Measurements from ENCODE around the gene ADARB1. TPM values are rescaled to one million over a fixed set of nuclear protein-coding genes. Genes with fewer than 3 reads are reported as not detected.

ADARB1 gene
- total and polyA plus RNA-seq, 2 of the 8 experiments (the other 6 are each of a cell fraction or from before 2014, with no cell fraction given), result 4.7 to 14.9 TPM

GRCh38 chr21:45048026-45048698 is 26.2 kb upstream of the ADARB1 start:
- H2BK15ac ChIP-seq (ENCODE audit: low read length), result no peak overlapping the region
- H4K8ac ChIP-seq (ENCODE audit: extremely low read depth, insufficient read depth, low read length), result no peak overlapping the region; the same call in 1 of the 2 replicates
- no peak overlapping the region for H3K27ac ChIP-seq (ENCODE audit: low read depth, low read length)
- 0 out of 7 replicates have a peak, but pooled peaks cover 0 to 1% (median 0%) of the 10 kb centered on the region in 4 experiments for H3K27me3 ChIP-seq (replicated peaks in 1 of 4; ENCODE audit: control insufficient read depth in 3 of 4, extremely low read depth in 1 of 4, insufficient read depth in 3 of 4, low read length in 3 of 4)
- no peaks in the 10 kb centered on the region for H4K20me1 ChIP-seq (replicated peaks in 1 of 2; ENCODE audit: control insufficient read depth in 1 of 2, insufficient read depth in 2 of 2, low read length in 2 of 2)
- H2BK20ac ChIP-seq (ENCODE audit: low read length), result no peak overlapping the region
- H3K79me2 ChIP-seq (ENCODE audit: control insufficient read depth in 1 of 2, insufficient read depth in 2 of 2, low read length in 2 of 2), result no peaks in the 10 kb centered on the region
- H3K4me2 ChIP-seq (ENCODE audit: insufficient read depth in 1 of 2, low read depth in 2 of 2, low read length in 2 of 2), result no peak overlapping the region
- H3K18ac ChIP-seq (ENCODE audit: extremely low read depth, low read length), result no peak overlapping the region
- no peak overlapping the region for H2BK12ac ChIP-seq (ENCODE audit: low read depth, low read length)
- H3K23me2 ChIP-seq (ENCODE audit: low read depth, low read length), result no peaks in the 10 kb centered on the region
- H4K5ac ChIP-seq (ENCODE audit: insufficient read length, low read depth, low read length), result no peak overlapping the region
- no peak overlapping the region for H3K4me3 ChIP-seq (ENCODE audit: extremely low read depth in 1 of 4, insufficient read depth in 2 of 4, low read depth in 3 of 4, low read length in 4 of 4)
- no peak overlapping the region for H2BK120ac ChIP-seq (replicated peaks; ENCODE audit: low read depth, low read length)
- no peak for DNase-seq (ENCODE audit: low read depth in 1 of 2, low spot score in 2 of 2)
- no peak overlapping the region for H2AFZ ChIP-seq (ENCODE audit: low read length)
- no peak overlapping the region for H3K9ac ChIP-seq (replicated peaks in 1 of 4; ENCODE audit: extremely low read depth in 1 of 4, low read depth in 3 of 4, low read length in 3 of 4)
- no peak overlapping the region for H3K23ac ChIP-seq (ENCODE audit: insufficient read length)
- no peak overlapping the region for H3K4ac ChIP-seq (replicated peaks; ENCODE audit: insufficient read length, low read depth, low read length)
- no peak overlapping the region for H2AK5ac ChIP-seq (ENCODE audit: low read depth, low read length)
- no peak overlapping the region for H3K14ac ChIP-seq (ENCODE audit: insufficient read length)
- POLR2A ChIA-PET (ENCODE audit: partially characterized antibody), result no interaction called here
- H3K4me1 ChIP-seq (replicated peaks in 1 of 4; ENCODE audit: control insufficient read depth in 3 of 4, insufficient read depth in 4 of 4, low read length in 3 of 4), result peaks cover 5 to 15% (median 12%) of the 10 kb centered on the region in 4 experiments
- 92% methylated on average over 11 of the region's 11 CpGs; no CpG with 5 or more reads in 1 of the 2 experiments for WGBS, 2 experiments (ENCODE audit: extremely low coverage in 1 of 2, insufficient coverage in 1 of 2, insufficient read length in 1 of 2, insufficient replicate concordance in 2 of 2, low coverage in 1 of 2, low lambda C conversion rate in 2 of 2, missing lambda C conversion rate in 1 of 2)
- H2BK5ac ChIP-seq (ENCODE audit: low read depth, low read length), result no peak overlapping the region
- no peak overlapping the region for H4K91ac ChIP-seq (replicated peaks; ENCODE audit: insufficient read length, low read length)
- CTCF ChIA-PET (ENCODE audit: partially characterized antibody), result interaction anchor here (0.9 to 1.5 kb wide), 4 partner anchors 13 to 76 kb away, joined by 3 to 5 read pairs (median 4); no protein-coding TSS in a partner anchor
- peaks cover 0 to 11% of the 10 kb centered on the region in 2 experiments; a peak in 2 of 4 replicates for H3K9me3 ChIP-seq (ENCODE audit: insufficient read depth in 2 of 2, low read depth in 1 of 2, low read length in 1 of 2)
- H3K79me1 ChIP-seq (ENCODE audit: low read depth, low read length), result no peaks in the 10 kb centered on the region
- no peaks in the 10 kb centered on the region for H3K36me3 ChIP-seq (ENCODE audit: control insufficient read depth in 2 of 4, insufficient read depth in 4 of 4, low read length in 3 of 4)
- no peak for FAIRE-seq
- TF ChIP-seq SIRT6 (IDR thresholded peaks at IDR 0.05; ENCODE audit: low read length), result no peak
- TF ChIP-seq YY1 (IDR thresholded peaks at IDR 0.05; ENCODE audit: low read depth, low read length), result no peak
- no peak for TF ChIP-seq RFX5 (IDR thresholded peaks at IDR 0.05; ENCODE audit: borderline replicate concordance, low read depth, low read length)
- TF ChIP-seq NRF1 (IDR thresholded peaks at IDR 0.05; ENCODE audit: low read depth, low read length), result no peak
- no peak for TF ChIP-seq TEAD4 (IDR thresholded peaks at IDR 0.05; ENCODE audit: low read depth, low read length)
- TF ChIP-seq POLR2A (IDR thresholded peaks at IDR 0.05; ENCODE audit: control extremely low read depth in 1 of 2, low read depth in 2 of 2, low read length in 2 of 2), result no peak
- no peak for TF ChIP-seq SP1 (IDR thresholded peaks at IDR 0.05; ENCODE audit: low read depth, low read length)
- no peak for TF ChIP-seq EZH2 (IDR thresholded peaks at IDR 0.05; ENCODE audit: low read depth, low read length, severe bottlenecking)
- no peak for TF ChIP-seq ASH2L (IDR thresholded peaks at IDR 0.05; ENCODE audit: low read length)
- no peak for TF ChIP-seq SAP30 (IDR thresholded peaks at IDR 0.05; ENCODE audit: insufficient read depth, insufficient replicate concordance, low read length)
- H3K56ac ChIP-seq (replicated peaks; ENCODE audit: insufficient read length, low read depth, low read length), result no peak overlapping the region

Measured in H1 (cell line).